Epithelial cell of proximal tubule (primary cell): ENCODE measurements around the gene ORM1. TPM values are rescaled to one million over a fixed set of nuclear protein-coding genes. Genes with fewer than 3 reads are reported as not detected.

Source experiments
- DNase-seq: peaks from one replicate; pipeline ENCODE4 v3.0.0-alpha.2; 2011; ENCODE audit warnings: low read depth
- H3K4me3 ChIP-seq: 2 replicates; pipeline ENCODE4 v1.5.1; 2011; ENCODE audit warnings: low read depth, mild to moderate bottlenecking, low read length
- CTCF ChIP-seq: conservative IDR thresholded peaks from 2 replicates; pipeline ENCODE4 v1.5.1; 2012; ENCODE audit warnings: low read depth, mild to moderate bottlenecking, low read length
- total RNA-seq: library from RNA; depleted of rRNA; stranded (reverse); fragments of >200 nt; gene quantifications from 2 replicates; pipeline ENCODE4 v1.2.3, GENCODE V29; 2015

Gene ORM1
- total RNA-seq, 1 donor from 2014 or later, result not detected

DNA sequence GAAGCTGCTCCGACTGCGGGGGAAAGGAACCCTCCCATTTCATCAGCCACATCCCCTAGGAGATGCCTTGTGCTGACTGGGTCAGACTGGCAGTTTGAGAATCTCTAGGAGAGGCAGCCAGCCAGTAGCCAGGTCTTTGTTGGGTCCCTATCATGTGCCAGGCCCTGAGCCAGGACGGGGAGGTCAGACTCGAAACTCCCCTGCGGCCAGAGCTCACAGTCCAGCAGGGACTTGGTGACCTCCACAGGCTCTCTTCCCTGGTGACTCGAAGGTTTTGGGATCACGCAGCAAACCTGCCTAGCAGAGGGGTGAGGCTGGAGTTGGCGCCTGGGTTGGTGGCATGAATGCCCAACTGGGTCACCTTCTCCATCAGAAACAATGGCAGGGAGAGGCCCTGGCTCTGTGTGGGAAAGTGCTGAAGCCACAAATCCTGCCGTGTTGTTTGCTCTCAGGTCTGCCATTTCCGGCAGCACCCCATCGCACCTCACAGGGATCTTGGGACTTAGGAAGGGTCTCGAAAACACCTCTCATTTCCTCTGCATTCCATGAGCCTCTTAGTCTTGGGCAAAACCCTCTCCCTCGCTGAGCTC is 14.4 kb upstream of the ORM1 start:
- DNase-seq, result no peak
- H3K4me3 ChIP-seq, result no peak overlapping the region
- no peak for TF ChIP-seq CTCF

- TF ChIP-seq CTCF, result no peak
- no peak for DNase-seq
- H3K4me3 ChIP-seq, result no peak overlapping the region
These were observed 13.8 kb upstream of the ORM1 start for GRCh38 chr9:114309096-114309495.

DNA sequence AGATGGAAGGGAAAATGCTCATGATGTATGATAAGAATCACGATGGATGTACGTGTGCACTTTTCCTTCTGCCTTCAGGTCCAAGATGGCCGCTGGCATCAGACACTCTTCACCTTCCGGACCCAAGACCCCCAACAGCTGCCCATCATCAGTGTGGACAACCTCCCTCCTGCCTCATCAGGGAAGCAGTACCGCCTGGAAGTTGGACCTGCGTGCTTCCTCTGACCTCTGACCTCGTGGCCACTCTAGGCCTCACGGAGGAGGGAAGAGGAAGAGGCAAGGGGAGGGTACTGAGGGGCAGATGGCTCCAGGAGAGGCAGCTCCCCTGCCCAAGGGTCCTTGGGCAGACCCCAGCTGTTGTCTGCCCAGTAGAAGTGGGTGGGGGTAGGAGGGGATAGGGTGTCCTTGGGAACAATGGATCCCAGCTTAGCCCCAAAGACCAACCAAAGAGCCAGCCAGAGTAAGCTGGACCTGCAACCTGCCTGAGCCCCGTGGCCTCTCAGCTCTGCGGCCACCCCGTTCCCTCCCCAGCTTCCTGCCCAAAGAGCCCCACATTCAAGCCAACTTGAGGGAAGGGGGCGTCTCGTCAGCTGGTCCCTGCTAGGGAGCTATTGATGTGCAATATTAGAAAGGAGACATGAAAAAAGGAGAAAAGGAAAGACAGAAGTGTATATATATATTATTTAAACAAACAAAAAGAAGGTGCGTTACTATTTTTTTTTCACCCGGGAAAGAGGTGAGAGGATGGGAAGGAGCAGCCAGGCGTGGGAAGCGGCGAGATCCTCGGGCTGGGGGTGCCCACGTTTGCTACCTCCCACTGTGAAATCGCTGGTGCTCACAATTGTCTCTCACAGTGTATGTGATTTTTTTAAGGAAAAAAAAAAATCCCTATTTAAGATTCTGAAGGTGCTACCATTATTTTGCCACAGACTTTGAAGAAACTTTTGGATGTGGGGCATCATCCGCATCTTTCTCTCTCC is 12.1 kb upstream of the ORM1 start:
- TF ChIP-seq CTCF, result no peak
- DNase-seq, result no peak
- H3K4me3 ChIP-seq, result no peak overlapping the region

- DNase-seq, result no peak
- H3K4me3 ChIP-seq, result no peak overlapping the region
- no peak for TF ChIP-seq CTCF
These were observed 11.1 kb upstream of the ORM1 start for GRCh38 chr9:114311571-114312512.

- no peak for TF ChIP-seq CTCF
- no peak for DNase-seq
- no peak overlapping the region for H3K4me3 ChIP-seq
These were observed 10.4 kb upstream of the ORM1 start for GRCh38 chr9:114312513-114312875.

- DNase-seq, result no peak
- no peak for TF ChIP-seq CTCF
- no peak overlapping the region for H3K4me3 ChIP-seq
These were observed 9.7 kb upstream of the ORM1 start for GRCh38 chr9:114313186-114313585.
